Measurements from ENCODE around the gene PRAC1. TPM values are rescaled to one million over a fixed set of nuclear protein-coding genes. Genes with fewer than 3 reads are reported as not detected.

Gene PRAC1
- total RNA-seq, 6 experiments from 2014 or later = not detected

- no peak for TF ChIP-seq CTCF (IDR thresholded peaks at IDR 0.05)
- no peak for DNase-seq
- no peaks in the 10 kb centered on the region for H3K9me3 Mint-ChIP-seq
- peaks cover 7% of the 10 kb centered on the region for H3K4me1 Mint-ChIP-seq (ENCODE audit: low read depth)
- peaks cover 31% of the 10 kb centered on the region for H3K27me3 Mint-ChIP-seq (ENCODE audit: insufficient read depth)
- H3K36me3 Mint-ChIP-seq (ENCODE audit: low read depth) = no peaks in the 10 kb centered on the region
- H3K27ac Mint-ChIP-seq = no peak overlapping the region
- H3K4me3 Mint-ChIP-seq = no peak overlapping the region
These were observed 40.7 kb downstream of the PRAC1 start for GRCh38 chr17:48681609-48682008.

GRCh38 chr17:48679385-48680096, 42.8 kb downstream of the PRAC1 start:
- H3K9me3 Mint-ChIP-seq = no peaks in the 10 kb centered on the region
- no peak overlapping the region for H3K4me3 Mint-ChIP-seq
- no peaks in the 10 kb centered on the region for H3K36me3 Mint-ChIP-seq (ENCODE audit: low read depth)
- H3K27me3 Mint-ChIP-seq (ENCODE audit: insufficient read depth) = peaks cover 36% of the 10 kb centered on the region
- H3K4me1 Mint-ChIP-seq (ENCODE audit: low read depth) = peaks cover 7% of the 10 kb centered on the region
- DNase-seq = no peak
- no peak overlapping the region for H3K27ac Mint-ChIP-seq
- TF ChIP-seq CTCF (IDR thresholded peaks at IDR 0.05) = no peak

DNA sequence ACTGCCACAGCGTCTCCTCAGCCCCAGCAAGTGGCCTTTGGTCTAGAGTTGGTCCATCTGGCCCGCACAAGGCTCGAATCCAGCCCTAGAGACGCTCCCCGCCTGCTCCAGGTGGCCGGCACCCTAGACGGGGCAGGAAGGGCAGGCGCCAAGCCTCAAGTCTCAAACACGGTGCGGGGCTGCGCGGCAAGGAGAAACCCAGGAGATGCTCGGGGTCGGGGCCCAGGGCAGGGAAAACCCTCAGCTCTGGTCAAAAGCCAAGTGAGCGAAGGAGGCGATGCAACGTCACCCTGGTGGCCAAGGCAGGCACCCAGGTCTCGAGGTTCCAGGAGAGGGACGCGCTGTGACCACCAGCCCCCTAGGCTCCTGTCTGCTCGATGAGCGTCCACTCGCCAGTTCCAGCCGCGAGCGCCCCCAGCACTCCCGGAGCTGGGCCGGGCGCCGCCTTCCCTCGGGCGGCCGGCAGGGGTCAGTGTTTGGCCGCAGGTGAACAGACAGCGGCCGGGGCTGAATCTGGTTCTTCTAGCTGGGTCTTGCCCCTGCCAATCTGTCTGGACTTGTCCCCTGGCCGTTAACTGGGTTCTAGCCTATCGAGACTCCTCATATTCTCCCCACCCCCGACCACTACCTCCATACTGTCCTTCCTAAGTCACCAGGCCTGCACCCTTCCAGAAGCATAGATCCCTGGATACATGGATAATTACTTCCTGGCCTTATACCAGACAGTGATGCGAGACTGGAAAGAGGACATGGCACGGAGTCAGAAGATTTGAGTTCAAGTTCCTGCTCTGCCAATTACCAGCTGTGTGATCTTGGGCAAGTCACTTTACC, 44.0 kb downstream of the PRAC1 start:
- H3K9me3 Mint-ChIP-seq = no peaks in the 10 kb centered on the region
- no peak overlapping the region for H3K27ac Mint-ChIP-seq
- H3K36me3 Mint-ChIP-seq (ENCODE audit: low read depth) = no peaks in the 10 kb centered on the region
- TF ChIP-seq CTCF (IDR thresholded peaks at IDR 0.05) = peak; percentile 98
- H3K4me1 Mint-ChIP-seq (ENCODE audit: low read depth) = peaks cover 7% of the 10 kb centered on the region
- DNase-seq = peak; percentile 30
- H3K27me3 Mint-ChIP-seq (ENCODE audit: insufficient read depth) = peaks cover 30% of the 10 kb centered on the region
- H3K4me3 Mint-ChIP-seq = no peak overlapping the region

DNA sequence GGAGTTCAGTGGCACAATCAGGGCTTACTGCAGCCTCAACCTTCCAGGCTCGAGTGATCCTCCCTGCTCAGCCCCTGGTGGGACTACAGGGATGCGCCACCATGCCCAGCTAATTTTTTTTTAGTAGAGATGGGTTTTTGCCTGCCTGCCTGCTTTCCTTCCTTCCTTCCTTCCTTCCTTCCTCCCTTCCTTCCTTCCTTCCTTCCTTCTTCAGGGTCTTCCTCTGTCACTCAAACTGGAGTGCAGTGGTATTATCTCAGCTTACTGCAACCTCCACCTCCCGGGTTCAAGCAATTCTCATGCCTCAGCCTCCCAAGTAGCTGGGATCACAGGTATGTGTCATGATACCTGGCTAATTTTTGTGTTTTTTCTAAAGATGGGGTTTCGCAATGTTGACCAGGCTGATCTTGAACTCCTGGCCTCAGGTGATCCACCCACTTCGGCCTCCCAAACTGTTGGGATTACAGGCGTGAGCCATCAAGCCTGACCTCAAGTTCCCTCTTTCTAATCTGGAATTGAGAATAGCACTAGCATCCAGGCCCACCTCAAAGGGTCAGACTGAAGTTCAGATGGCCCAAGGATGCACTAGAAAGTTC, 45.3 kb downstream of the PRAC1 start:
- Mint-ChIP-seq H3K27ac (no peak overlapping the region), H3K4me1 (ENCODE audit: low read depth) (peaks cover 10% of the 10 kb centered on the region), H3K4me3 (no peak overlapping the region), H3K36me3 (ENCODE audit: low read depth) (no peaks in the 10 kb centered on the region), H3K9me3 (no peaks in the 10 kb centered on the region), H3K27me3 (ENCODE audit: insufficient read depth) (peaks cover 30% of the 10 kb centered on the region)
- DNase-seq = no peak
- no peak for TF ChIP-seq CTCF (IDR thresholded peaks at IDR 0.05)

DNA sequence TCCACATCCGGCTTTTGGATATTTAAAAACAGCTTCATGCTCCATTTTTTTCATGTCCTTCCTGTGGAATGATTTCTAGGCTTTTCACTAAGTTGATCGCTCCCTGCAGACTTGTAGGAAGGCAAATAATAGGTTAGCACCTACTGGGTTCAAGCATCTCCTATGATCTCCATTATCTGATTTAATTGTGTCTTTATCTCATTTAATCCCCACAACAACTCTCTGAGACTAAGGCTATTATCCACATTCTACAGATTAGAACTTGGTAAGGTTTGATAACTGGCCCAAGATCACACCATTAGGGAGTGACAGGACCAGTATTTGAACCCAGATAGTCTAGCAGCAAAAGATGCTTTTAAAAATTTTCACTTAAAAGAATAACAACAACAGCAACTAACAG, 50.0 kb downstream of the PRAC1 start:
- peaks cover 10% of the 10 kb centered on the region; the same call in 1 of the 2 replicates for H3K4me1 Mint-ChIP-seq (ENCODE audit: low read depth)
- H3K4me3 Mint-ChIP-seq = peak overlapping the region; percentile 9; the same call in 1 of the 2 replicates
- no peaks in the 10 kb centered on the region for H3K9me3 Mint-ChIP-seq
- no peak overlapping the region for H3K27ac Mint-ChIP-seq
- no peak for TF ChIP-seq CTCF (IDR thresholded peaks at IDR 0.05)
- H3K36me3 Mint-ChIP-seq (ENCODE audit: low read depth) = no peaks in the 10 kb centered on the region
- H3K27me3 Mint-ChIP-seq (ENCODE audit: insufficient read depth) = peaks cover 30% of the 10 kb centered on the region
- DNase-seq = no peak

Small RNAs within 50 kb of the gene (microRNA-seq; reads per million reads assigned to microRNA genes)
- not detected for gene MIR3185

Other genes starting within 250 kb of the PRAC1 start
- gene HOXB1, start 191.5 kb downstream of the PRAC1 start, total RNA-seq (2021; fragmentation: NEBNext Ultra II Directional; extraction: Animal tissue kit (Norgen Biotek cat#: 25700)) = not detected
- gene HOXB2, start 177.4 kb downstream of the PRAC1 start, total RNA-seq (2021; fragmentation: NEBNext Ultra II Directional; extraction: Animal tissue kit (Norgen Biotek cat#: 25700)) = not detected
- not detected for gene HOXB4, start 144.2 kb downstream of the PRAC1 start, total RNA-seq (2021; fragmentation: NEBNext Ultra II Directional; extraction: Animal tissue kit (Norgen Biotek cat#: 25700))
- not detected for gene HOXB3, start 132.3 kb downstream of the PRAC1 start, total RNA-seq (2021; fragmentation: NEBNext Ultra II Directional; extraction: Animal tissue kit (Norgen Biotek cat#: 25700))
- gene HOXB5, start 128.7 kb downstream of the PRAC1 start, total RNA-seq (2021; fragmentation: NEBNext Ultra II Directional; extraction: Animal tissue kit (Norgen Biotek cat#: 25700)) = not detected
- gene HOXB6, start 117.5 kb downstream of the PRAC1 start, total RNA-seq (2021; fragmentation: NEBNext Ultra II Directional; extraction: Animal tissue kit (Norgen Biotek cat#: 25700)) = not detected
- gene HOXB7, start 111.5 kb downstream of the PRAC1 start, total RNA-seq (2021; fragmentation: NEBNext Ultra II Directional; extraction: Animal tissue kit (Norgen Biotek cat#: 25700)) = not detected
- not detected for gene HOXB8, start 107.2 kb downstream of the PRAC1 start, total RNA-seq (2021; fragmentation: NEBNext Ultra II Directional; extraction: Animal tissue kit (Norgen Biotek cat#: 25700))
- gene HOXB9, start 96.2 kb downstream of the PRAC1 start, total RNA-seq (2021; fragmentation: NEBNext Ultra II Directional; extraction: Animal tissue kit (Norgen Biotek cat#: 25700)) = not detected
- not detected for gene PRAC2, start 667 bp upstream of the PRAC1 start, total RNA-seq (2021; fragmentation: NEBNext Ultra II Directional; extraction: Animal tissue kit (Norgen Biotek cat#: 25700))
- gene HOXB13, start 6.2 kb upstream of the PRAC1 start, total RNA-seq (2021; fragmentation: NEBNext Ultra II Directional; extraction: Animal tissue kit (Norgen Biotek cat#: 25700)) = not detected
- not detected for gene TTLL6, start 94.7 kb upstream of the PRAC1 start, total RNA-seq (2021; fragmentation: NEBNext Ultra II Directional; extraction: Animal tissue kit (Norgen Biotek cat#: 25700))
- 10 to 100 TPM; 71.5 to 91.1 (median 84.5) TPM for gene CALCOCO2, start 108.5 kb upstream of the PRAC1 start, total RNA-seq (2021; fragmentation: NEBNext Ultra II Directional; extraction: Animal tissue kit (Norgen Biotek cat#: 25700))
- 100 to 1,000 TPM; 125 to 158 (median 145) TPM for gene ATP5MC1, start 170.3 kb upstream of the PRAC1 start, total RNA-seq (2021; fragmentation: NEBNext Ultra II Directional; extraction: Animal tissue kit (Norgen Biotek cat#: 25700))
- 100 to 1,000 TPM; 117 to 135 (median 125) TPM for gene UBE2Z, start 185.9 kb upstream of the PRAC1 start, total RNA-seq (2021; fragmentation: NEBNext Ultra II Directional; extraction: Animal tissue kit (Norgen Biotek cat#: 25700))
- gene SNF8, start 222.3 kb upstream of the PRAC1 start, total RNA-seq (2021; fragmentation: NEBNext Ultra II Directional; extraction: Animal tissue kit (Norgen Biotek cat#: 25700)) = 100 to 1,000 TPM; 131 to 176 (median 157) TPM
- gene GIP, start 246.1 kb upstream of the PRAC1 start, total RNA-seq (2021; fragmentation: NEBNext Ultra II Directional; extraction: Animal tissue kit (Norgen Biotek cat#: 25700)) = under 1 TPM in 4 of 6 experiments, not detected in 2; 0.31 to 0.60 (median 0.35) TPM